HEK293T (cell line): Measurements from ENCODE around the gene P3H2.

Experiments used
- ARNT ChIP-seq: fragments of 450-650 bp; IDR thresholded peaks from 2 replicates; pipeline ENCODE4 v1.6.1; 2017; ENCODE audit warnings: mild to moderate bottlenecking
- BHLHE40 ChIP-seq: fragments of 450-650 bp; IDR thresholded peaks from 2 replicates; pipeline ENCODE4 v1.6.1; 2016; ENCODE audit warnings: mild to moderate bottlenecking, moderate library complexity, borderline replicate concordance
- CTBP1 ChIP-seq: fragments of 450-650 bp; IDR thresholded peaks from 2 replicates; pipeline ENCODE4 v1.6.1; 2016; ENCODE audit warnings: borderline replicate concordance
- FOXK2 ChIP-seq: fragments of 450-650 bp; IDR thresholded peaks from 2 replicates; pipeline ENCODE4 v1.6.1; 2016; ENCODE audit warnings: mild to moderate bottlenecking
- FOXM1 ChIP-seq: fragments of 450-650 bp; IDR thresholded peaks from 2 replicates; pipeline ENCODE4 v1.6.1; 2017; ENCODE audit warnings: mild to moderate bottlenecking, borderline replicate concordance
- SP1 ChIP-seq: fragments of 450-650 bp; IDR thresholded peaks from 2 replicates; pipeline ENCODE4 v1.6.1; 2017
- SUZ12 ChIP-seq: fragments of 450-650 bp; IDR thresholded peaks from 2 replicates; pipeline ENCODE4 v1.6.1; 2016; ENCODE audit warnings: mild to moderate bottlenecking
- ZNF384 ChIP-seq: fragments of 450-650 bp; IDR thresholded peaks from 2 replicates; pipeline ENCODE4 v1.6.1; 2016
- TF ChIP-seq, protein P1 (sequence below): fragments of 450-650 bp; IDR thresholded peaks from 2 replicates; pipeline ENCODE4 v1.6.1; 2016

- no peak for TF ChIP-seq CTBP1
- no peak for TF ChIP-seq SUZ12
- TF ChIP-seq FOXM1, result no peak
- TF ChIP-seq ARNT, result no peak
- TF ChIP-seq BHLHE40, result no peak
- no peak for TF ChIP-seq ZNF384
- TF ChIP-seq, protein P1, sequence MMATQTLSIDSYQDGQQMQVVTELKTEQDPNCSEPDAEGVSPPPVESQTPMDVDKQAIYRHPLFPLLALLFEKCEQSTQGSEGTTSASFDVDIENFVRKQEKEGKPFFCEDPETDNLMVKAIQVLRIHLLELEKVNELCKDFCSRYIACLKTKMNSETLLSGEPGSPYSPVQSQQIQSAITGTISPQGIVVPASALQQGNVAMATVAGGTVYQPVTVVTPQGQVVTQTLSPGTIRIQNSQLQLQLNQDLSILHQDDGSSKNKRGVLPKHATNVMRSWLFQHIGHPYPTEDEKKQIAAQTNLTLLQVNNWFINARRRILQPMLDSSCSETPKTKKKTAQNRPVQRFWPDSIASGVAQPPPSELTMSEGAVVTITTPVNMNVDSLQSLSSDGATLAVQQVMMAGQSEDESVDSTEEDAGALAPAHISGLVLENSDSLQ, result no peak
- no peak for TF ChIP-seq SP1
- TF ChIP-seq FOXK2, result no peak
These were observed 134.7 kb downstream of the P3H2 start for GRCh38 chr3:189985948-189986347.
